A673 (cell line): ENCODE results near the gene FGF11.

ENCODE experiments used
- EZH2 ChIP-seq: fragments of 200-600 bp; sonication (generic); IDR thresholded peaks from 2 replicates; pipeline ENCODE4 v1.6.1; 2017; ENCODE audit warnings: borderline replicate concordance, low read depth, mild to moderate bottlenecking, mixed read lengths, antibody characterized with exemption, low read length; ENCODE audit not compliant: poor library complexity, severe bottlenecking
- TF ChIP-seq, protein P1 (sequence below): fragments of 300-800, 200-600 bp; sonication (generic); conservative IDR thresholded peaks from 2 replicates; pipeline ENCODE4 v1.5.1; 2017; ENCODE audit warnings: low read depth, mild to moderate bottlenecking, antibody characterized with exemption, low read length, moderate library complexity, mixed read lengths

DNA sequence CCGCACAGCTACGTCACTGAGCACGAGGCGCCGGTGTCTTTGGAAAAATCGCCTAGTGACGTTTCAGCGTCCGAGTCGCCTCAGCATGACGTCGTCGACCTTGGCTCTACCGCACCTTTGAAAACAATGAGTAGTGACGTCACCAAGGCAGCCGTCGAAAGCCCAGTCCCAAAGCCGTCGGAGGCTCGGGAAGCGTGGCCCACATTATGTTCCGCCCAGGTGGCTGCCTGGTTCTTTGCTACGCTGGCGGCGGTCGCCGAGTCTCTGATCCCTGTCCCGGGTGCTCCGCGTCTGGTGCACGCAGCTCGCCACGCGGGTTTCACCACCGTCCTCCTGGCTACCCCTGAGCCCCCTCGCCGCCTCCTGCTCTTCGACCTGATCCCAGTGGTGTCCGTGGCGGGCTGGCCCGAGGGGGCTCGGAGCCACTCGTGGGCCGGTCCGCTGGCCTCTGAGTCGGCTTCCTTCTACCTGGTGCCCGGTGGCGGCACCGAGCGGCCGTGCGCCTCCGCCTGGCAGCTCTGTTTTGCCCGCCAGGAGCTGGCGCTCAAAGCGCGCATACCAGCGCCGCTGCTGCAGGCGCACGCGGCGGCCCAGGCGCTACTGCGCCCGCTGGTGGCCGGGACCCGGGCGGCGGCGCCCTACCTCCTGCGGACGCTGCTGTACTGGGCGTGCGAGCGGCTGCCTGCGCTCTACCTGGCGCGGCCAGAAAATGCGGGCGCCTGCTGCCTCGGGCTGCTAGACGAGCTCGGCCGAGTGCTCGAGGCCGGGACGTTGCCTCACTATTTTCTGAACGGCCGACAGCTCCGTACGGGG is 2.5 kb upstream of the FGF11 start:
- TF ChIP-seq, protein P1, sequence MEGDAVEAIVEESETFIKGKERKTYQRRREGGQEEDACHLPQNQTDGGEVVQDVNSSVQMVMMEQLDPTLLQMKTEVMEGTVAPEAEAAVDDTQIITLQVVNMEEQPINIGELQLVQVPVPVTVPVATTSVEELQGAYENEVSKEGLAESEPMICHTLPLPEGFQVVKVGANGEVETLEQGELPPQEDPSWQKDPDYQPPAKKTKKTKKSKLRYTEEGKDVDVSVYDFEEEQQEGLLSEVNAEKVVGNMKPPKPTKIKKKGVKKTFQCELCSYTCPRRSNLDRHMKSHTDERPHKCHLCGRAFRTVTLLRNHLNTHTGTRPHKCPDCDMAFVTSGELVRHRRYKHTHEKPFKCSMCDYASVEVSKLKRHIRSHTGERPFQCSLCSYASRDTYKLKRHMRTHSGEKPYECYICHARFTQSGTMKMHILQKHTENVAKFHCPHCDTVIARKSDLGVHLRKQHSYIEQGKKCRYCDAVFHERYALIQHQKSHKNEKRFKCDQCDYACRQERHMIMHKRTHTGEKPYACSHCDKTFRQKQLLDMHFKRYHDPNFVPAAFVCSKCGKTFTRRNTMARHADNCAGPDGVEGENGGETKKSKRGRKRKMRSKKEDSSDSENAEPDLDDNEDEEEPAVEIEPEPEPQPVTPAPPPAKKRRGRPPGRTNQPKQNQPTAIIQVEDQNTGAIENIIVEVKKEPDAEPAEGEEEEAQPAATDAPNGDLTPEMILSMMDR: peak; percentile 70
- no peak for TF ChIP-seq EZH2
